CD4-positive, alpha-beta T cell (primary cell): ENCODE results near the gene PAPPA. TPM values are rescaled to one million over a fixed set of nuclear protein-coding genes. Genes with fewer than 3 reads are reported as not detected.

Experiments
- ATAC-seq: fragments of 200-7000 bp; cut with Tn5 transposase; one replicate; pipeline ENCODE4 v1.10.0; 2022; ENCODE audit warnings: mild to moderate bottlenecking; ENCODE audit not compliant: poor library complexity
- CTCF ChIA-PET: fragments of 350-600 bp; sonication (Branson Sonifier 250); formaldehyde crosslinking; loops from one replicate; lab custom pipeline; 2021; ENCODE audit warnings: antibody characterized with exemption, inconsistent platforms; lab: Charles Lee
- POLR2A ChIA-PET: fragments of 350-600 bp; sonication (Branson Sonifier 250); formaldehyde crosslinking; loops from one replicate; lab custom pipeline; 2021; ENCODE audit warnings: antibody characterized with exemption, inconsistent platforms; lab: Charles Lee
- DNase-seq, 14 experiments: peaks; one replicate each; pipeline ENCODE4 v3.0.0-alpha.2; 2013 to 2020; ENCODE audit warnings: mixed read lengths in 2 of 14
- H3K27ac ChIP-seq, 2 donors: one replicate each; pipeline versions ENCODE4 v1.5.1 to v1.7.0; 2013; ENCODE audit warnings: low read length in 2 of 2, low read depth in 1 of 2, mild to moderate bottlenecking in 1 of 2
- H3K27me3 ChIP-seq, 2 experiments: 1 replicate in 1 of 2; 2 replicates in 1 of 2; pipeline versions ENCODE4 v1.6.1 to v1.7.0; 2013; ENCODE audit warnings: low read length in 2 of 2, control low read depth in 1 of 2, mild to moderate bottlenecking in 1 of 2, moderate library complexity in 1 of 2; ENCODE audit not compliant: insufficient read depth in 2 of 2, control insufficient read depth in 1 of 2
- H3K36me3 ChIP-seq: one replicate; pipeline ENCODE4 v1.6.1; 2013; ENCODE audit warnings: low read length, control low read depth; ENCODE audit not compliant: insufficient read depth
- H3K4me1 ChIP-seq: one replicate; pipeline ENCODE4 v1.6.1; 2013; ENCODE audit warnings: low read length, control low read depth; ENCODE audit not compliant: insufficient read depth
- H3K4me3 ChIP-seq: one replicate; pipeline ENCODE4 v1.5.1; 2013; ENCODE audit warnings: mild to moderate bottlenecking, low read length, moderate library complexity
- H3K9me3 ChIP-seq, 2 experiments: 1 replicate in 1 of 2; 2 replicates in 1 of 2; pipeline versions ENCODE4 v1.6.1 to v1.7.0; 2013; ENCODE audit warnings: low read length in 2 of 2, mild to moderate bottlenecking in 2 of 2, control low read depth in 1 of 2, moderate library complexity in 1 of 2; ENCODE audit not compliant: control insufficient read depth in 1 of 2, insufficient read depth in 1 of 2
- H3K27ac Mint-ChIP-seq: one replicate; pipeline ENCODE4 v1.8.0; 2020; ENCODE audit warnings: mixed read lengths
- H3K27me3 Mint-ChIP-seq: one replicate; pipeline ENCODE4 v1.8.0; 2021; ENCODE audit warnings: mixed read lengths
- H3K36me3 Mint-ChIP-seq: one replicate; pipeline ENCODE4 v1.8.0; 2021; ENCODE audit warnings: low read depth, mixed read lengths
- H3K4me1 Mint-ChIP-seq: one replicate; pipeline ENCODE4 v1.8.0; 2021; ENCODE audit warnings: low read depth, mixed read lengths
- H3K4me3 Mint-ChIP-seq: one replicate; pipeline ENCODE4 v1.8.0; 2020; ENCODE audit warnings: mild to moderate bottlenecking, mixed read lengths
- H3K9me3 Mint-ChIP-seq: one replicate; pipeline ENCODE4 v1.8.0; 2020; ENCODE audit warnings: mixed read lengths
- CTCF ChIP-seq: fragments of 200-600 bp; IDR thresholded peaks from one replicate; pipeline ENCODE4 v1.8.0; 2022; ENCODE audit warnings: antibody characterized with exemption, mild to moderate bottlenecking
- intact Hi-C, 2 experiments: fragments of 100-400 bp; cut with DNase I in 1 of 2; cut with micrococcal nuclease in 1 of 2; formaldehyde crosslinking; loops; one replicate each; pipeline versions ENCODE4 v1.15.1 to v1.9.0; 2023 to 2025; cut with DNase I, micrococcal nuclease
- total RNA-seq, 174 experiments: library from RNA in 2 of 174; stranded (reverse) in 2 of 174; gene quantifications; one replicate each; pipeline ENCODE4 v1.2.3 and lab custom pipeline; 2021 to 2026

Gene PAPPA
- total RNA-seq, 2 experiments from 2014 or later: 0.03 TPM; not detected in 1

GRCh38 chr9:116218399-116218798, 64.8 kb downstream of the PAPPA start:
- ChIA-PET POLR2A (no interaction called here), CTCF (no interaction called here)
- no peak overlapping the region for H3K4me3 Mint-ChIP-seq
- peaks cover 0 to 10% of the 10 kb centered on the region in 2 experiments for H3K9me3 ChIP-seq
- no peaks in the 10 kb centered on the region for H3K36me3 Mint-ChIP-seq
- no peaks in the 10 kb centered on the region for H3K4me1 ChIP-seq
- H3K36me3 ChIP-seq: no peaks in the 10 kb centered on the region
- H3K27ac ChIP-seq: no peak overlapping the region
- peaks cover 8% of the 10 kb centered on the region for H3K9me3 Mint-ChIP-seq
- no peak for TF ChIP-seq CTCF
- no peak overlapping the region for H3K4me3 ChIP-seq
- no peaks in the 10 kb centered on the region for H3K27me3 ChIP-seq
- ATAC-seq: no peak
- no peaks in the 10 kb centered on the region for H3K4me1 Mint-ChIP-seq
- DNase-seq: no peak
- intact Hi-C loops: no loop called here
- no peaks in the 10 kb centered on the region for H3K27me3 Mint-ChIP-seq
- no peak overlapping the region for H3K27ac Mint-ChIP-seq

- no peak for ATAC-seq
- H3K27ac ChIP-seq: no peak overlapping the region
- intact Hi-C loops: no loop called here
- H3K27ac Mint-ChIP-seq: no peak overlapping the region
- TF ChIP-seq CTCF: no peak
- no peaks in the 10 kb centered on the region for H3K4me1 Mint-ChIP-seq
- peak in 1 of 14 experiments; percentile 4 for DNase-seq
- H3K4me1 ChIP-seq: no peaks in the 10 kb centered on the region
- no peaks in the 10 kb centered on the region for H3K36me3 ChIP-seq
- H3K27me3 Mint-ChIP-seq: no peaks in the 10 kb centered on the region
- H3K36me3 Mint-ChIP-seq: no peaks in the 10 kb centered on the region
- no peak overlapping the region for H3K4me3 Mint-ChIP-seq
- peaks cover 0 to 10% of the 10 kb centered on the region in 2 experiments for H3K9me3 ChIP-seq
- H3K9me3 Mint-ChIP-seq: peaks cover 8% of the 10 kb centered on the region
- no peaks in the 10 kb centered on the region for H3K27me3 ChIP-seq
- CTCF ChIA-PET: no interaction called here
- POLR2A ChIA-PET: no interaction called here
- no peak overlapping the region for H3K4me3 ChIP-seq
Measured at GRCh38 chr9:116219686-116220085, 66.1 kb downstream of the PAPPA start.

GRCh38 chr9:116223926-116224325, 70.3 kb downstream of the PAPPA start:
- Mint-ChIP-seq H3K36me3 (no peaks in the 10 kb centered on the region), H3K27ac (no peak overlapping the region), H3K4me3 (no peak overlapping the region), H3K9me3 (peaks cover 6% of the 10 kb centered on the region), H3K4me1 (no peaks in the 10 kb centered on the region), H3K27me3 (no peaks in the 10 kb centered on the region)
- Histone ChIP-seq H3K9me3 (peaks cover 0 to 10% of the 10 kb centered on the region in 2 experiments), H3K27ac (no peak overlapping the region), H3K27me3 (no peaks in the 10 kb centered on the region), H3K4me3 (no peak overlapping the region), H3K4me1 (no peaks in the 10 kb centered on the region), H3K36me3 (no peaks in the 10 kb centered on the region)
- ATAC-seq (no peak), DNase-seq (no peak)
- POLR2A ChIA-PET: no interaction called here
- no peak for TF ChIP-seq CTCF
- intact Hi-C loops: no loop called here
- CTCF ChIA-PET: no interaction called here
